ENCODE data around the gene TMUB1. TPM values are rescaled to one million over a fixed set of nuclear protein-coding genes. Genes with fewer than 3 reads are reported as not detected.

Gene TMUB1
- total RNA-seq, 1 experiment from 2014 or later: 68.1 TPM

- Histone ChIP-seq H3K27me3 (replicated peaks; ENCODE audit: control insufficient read depth, insufficient read depth, low read length) (no peaks in the 10 kb centered on the region), H3K9me3 (no peaks in the 10 kb centered on the region), H3K4me3 (ENCODE audit: low read depth, low read length) (peak within 1 kb of the TSS; percentile 75), H3K36me3 (ENCODE audit: control insufficient read depth, insufficient read depth, low read length) (no peaks in the 10 kb centered on the region; the same call in none of the 2 replicates), H3K4me1 (peaks cover 29% of the 10 kb centered on the region)
- Mint-ChIP-seq H3K4me1 (ENCODE audit: low read depth, unreplicated experiment) (peaks cover 29% of the 10 kb centered on the region), H3K27ac (ENCODE audit: unreplicated experiment) (peak within 1 kb of the TSS; percentile 88), H3K9me3 (ENCODE audit: unreplicated experiment) (no peaks in the 10 kb centered on the region), H3K27me3 (ENCODE audit: insufficient read depth, unreplicated experiment) (no peaks in the 10 kb centered on the region), H3K36me3 (ENCODE audit: insufficient read depth, unreplicated experiment) (peaks cover 29% of the 10 kb centered on the region), H3K4me3 (ENCODE audit: unreplicated experiment) (peak within 1 kb of the TSS; percentile 93)
- ChIA-PET CTCF (interaction anchor here (0.6 to 1.4 kb wide), 5 partner anchors 24 to 331 kb away, joined by 3 to 6 read pairs (median 3); no protein-coding TSS in a partner anchor), POLR2A (interaction anchor here (1.2 kb wide), 1 partner anchor 58 kb away, joined by 5 read pairs; the partner anchor contains the start of gene ABCB8)
- no peak for TF ChIP-seq CTCF (IDR thresholded peaks at IDR 0.05; ENCODE audit: insufficient read depth in 1 of 2, low read depth in 1 of 2, low read length in 1 of 2, severe bottlenecking in 1 of 2, unreplicated experiment in 1 of 2)
- no TSS peak for BruUV-seq (replicated peaks)
- intact Hi-C loops (cut with micrococcal nuclease; ENCODE audit: unreplicated experiment): no loop called here
- DNase-seq: peak; percentile 89 to 90
Measured at GRCh38 chr7:151085691-151086620, 2.7 kb upstream of the TMUB1 start, which contains the start of gene AGAP3. Gene AGAP3, plus strand, starts transcription at chr7:151086475. Its CDS starts 267 bp downstream, at chr7:151086742.

- H3K4me3 ChIP-seq (ENCODE audit: low read depth, low read length): peak overlapping the region; percentile 75
- no peak for TF ChIP-seq CTCF (IDR thresholded peaks at IDR 0.05; ENCODE audit: insufficient read depth in 1 of 2, low read depth in 1 of 2, low read length in 1 of 2, severe bottlenecking in 1 of 2, unreplicated experiment in 1 of 2)
- H3K36me3 ChIP-seq (ENCODE audit: control insufficient read depth, insufficient read depth, low read length): no peaks in the 10 kb centered on the region; the same call in none of the 2 replicates
- Mint-ChIP-seq H3K9me3 (ENCODE audit: unreplicated experiment) (no peaks in the 10 kb centered on the region), H3K27ac (ENCODE audit: unreplicated experiment) (peak overlapping the region; percentile 88), H3K4me3 (ENCODE audit: unreplicated experiment) (peak overlapping the region; percentile 93), H3K4me1 (ENCODE audit: low read depth, unreplicated experiment) (peaks cover 28% of the 10 kb centered on the region), H3K36me3 (ENCODE audit: insufficient read depth, unreplicated experiment) (peaks cover 34% of the 10 kb centered on the region), H3K27me3 (ENCODE audit: insufficient read depth, unreplicated experiment) (no peaks in the 10 kb centered on the region)
- no peak for DNase-seq
- H3K27me3 ChIP-seq (replicated peaks; ENCODE audit: control insufficient read depth, insufficient read depth, low read length): no peaks in the 10 kb centered on the region
- intact Hi-C loops (cut with micrococcal nuclease; ENCODE audit: unreplicated experiment): no loop called here
- H3K9me3 ChIP-seq: no peaks in the 10 kb centered on the region
- CTCF ChIA-PET: interaction anchor here (0.6 to 1.4 kb wide), 5 partner anchors 23 to 332 kb away, joined by 3 to 6 read pairs (median 3); no protein-coding TSS in a partner anchor
- BruUV-seq (replicated peaks): no TSS peak
- POLR2A ChIA-PET: interaction anchor here (1.2 kb wide), 1 partner anchor 57 kb away, joined by 5 read pairs; the partner anchor contains the start of gene ABCB8
- H3K4me1 ChIP-seq: peaks cover 30% of the 10 kb centered on the region
Measured at GRCh38 chr7:151085329-151085690, 2.0 kb upstream of the TMUB1 start.

DNA sequence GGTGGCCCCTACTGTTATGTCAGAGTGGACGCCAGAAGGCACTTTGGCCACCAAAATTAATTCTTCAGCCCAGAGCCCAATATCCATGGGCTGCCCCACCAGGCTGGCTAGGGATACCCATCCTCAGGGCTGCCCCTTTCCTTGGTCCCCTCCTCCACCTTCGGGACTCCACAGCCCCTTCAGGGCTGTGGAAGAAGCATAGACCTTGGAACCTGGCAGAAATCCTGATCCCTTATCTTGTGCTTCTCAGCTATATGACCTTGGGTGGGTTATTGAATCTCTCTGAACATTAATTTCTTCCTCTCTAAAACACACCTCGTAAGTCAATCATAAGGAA lies 499 bp upstream of the TMUB1 start:
- BruUV-seq (replicated peaks): no TSS peak
- peaks cover 15% of the 10 kb centered on the region for H3K4me1 Mint-ChIP-seq (ENCODE audit: low read depth, unreplicated experiment)
- no peak for DNase-seq
- no peaks in the 10 kb centered on the region for H3K36me3 ChIP-seq (ENCODE audit: control insufficient read depth, insufficient read depth, low read length)
- H3K27ac Mint-ChIP-seq (ENCODE audit: unreplicated experiment): no peak overlapping the region
- H3K27me3 ChIP-seq (replicated peaks; ENCODE audit: control insufficient read depth, insufficient read depth, low read length): no peaks in the 10 kb centered on the region
- H3K9me3 ChIP-seq: no peaks in the 10 kb centered on the region
- peaks cover 30% of the 10 kb centered on the region for H3K4me1 ChIP-seq
- ChIA-PET CTCF (interaction anchor here (1.2 kb wide), 1 partner anchor 55 kb away, joined by 3 read pairs; the partner anchor contains the start of gene ABCB8), POLR2A (interaction anchor here (2.0 kb wide), 1 partner anchor 21 kb away, joined by 21 read pairs; no protein-coding TSS in a partner anchor)
- no peaks in the 10 kb centered on the region for H3K9me3 Mint-ChIP-seq (ENCODE audit: unreplicated experiment)
- intact Hi-C loops (cut with micrococcal nuclease; ENCODE audit: unreplicated experiment): loop anchor here (2.0 kb wide), 1 partner anchor 55 kb away; the partner anchor contains the start of gene ABCB8
- H3K4me3 Mint-ChIP-seq (ENCODE audit: unreplicated experiment): peak overlapping the region; percentile 93
- no peaks in the 10 kb centered on the region for H3K27me3 Mint-ChIP-seq (ENCODE audit: insufficient read depth, unreplicated experiment)
- peaks cover 34% of the 10 kb centered on the region for H3K36me3 Mint-ChIP-seq (ENCODE audit: insufficient read depth, unreplicated experiment)
- no peak for TF ChIP-seq CTCF (IDR thresholded peaks at IDR 0.05; ENCODE audit: insufficient read depth in 1 of 2, low read depth in 1 of 2, low read length in 1 of 2, severe bottlenecking in 1 of 2, unreplicated experiment in 1 of 2)
- peak overlapping the region; percentile 98 for H3K4me3 ChIP-seq (ENCODE audit: low read depth, low read length)
